ENCODE results near the gene CAPS.

The CAPS gene

GRCh38 chr19:5925830-5926427, 11.9 kb downstream of the CAPS start:
- H3K4me3 ChIP-seq (ENCODE audit: low read depth, low read length): no peak overlapping the region
- no peak for DNase-seq (ENCODE audit: low read depth)
- TF ChIP-seq CTCF (conservative IDR thresholded peaks at IDR 0.05; ENCODE audit: low read depth, low read length): no peak

- no peak overlapping the region for H3K4me3 ChIP-seq (ENCODE audit: low read depth, low read length)
- peak; percentile 67 for DNase-seq (ENCODE audit: low read depth)
- TF ChIP-seq CTCF (conservative IDR thresholded peaks at IDR 0.05; ENCODE audit: low read depth, low read length): no peak
Measured at GRCh38 chr19:5926641-5927440, 12.8 kb downstream of the CAPS start.

- DNase-seq (ENCODE audit: low read depth): no peak
- H3K4me3 ChIP-seq (ENCODE audit: low read depth, low read length): no peak overlapping the region
- TF ChIP-seq CTCF (conservative IDR thresholded peaks at IDR 0.05; ENCODE audit: low read depth, low read length): no peak
Measured at GRCh38 chr19:5927441-5927821, 13.4 kb downstream of the CAPS start.

- no peak for TF ChIP-seq CTCF (conservative IDR thresholded peaks at IDR 0.05; ENCODE audit: low read depth, low read length)
- no peak overlapping the region for H3K4me3 ChIP-seq (ENCODE audit: low read depth, low read length)
- no peak for DNase-seq (ENCODE audit: low read depth)
Measured at GRCh38 chr19:5929179-5929578, 15.1 kb downstream of the CAPS start.

GRCh38 chr19:5929625-5930024, 15.6 kb downstream of the CAPS start:
- no peak for TF ChIP-seq CTCF (conservative IDR thresholded peaks at IDR 0.05; ENCODE audit: low read depth, low read length)
- no peak for DNase-seq (ENCODE audit: low read depth)
- no peak overlapping the region for H3K4me3 ChIP-seq (ENCODE audit: low read depth, low read length)

- no peak for TF ChIP-seq CTCF (conservative IDR thresholded peaks at IDR 0.05; ENCODE audit: low read depth, low read length)
- no peak overlapping the region for H3K4me3 ChIP-seq (ENCODE audit: low read depth, low read length)
- DNase-seq (ENCODE audit: low read depth): no peak
Measured at GRCh38 chr19:5931251-5931650, 17.2 kb downstream of the CAPS start.

GRCh38 chr19:5932146-5932545, 18.1 kb downstream of the CAPS start:
- no peak for DNase-seq (ENCODE audit: low read depth)
- H3K4me3 ChIP-seq (ENCODE audit: low read depth, low read length): no peak overlapping the region
- TF ChIP-seq CTCF (conservative IDR thresholded peaks at IDR 0.05; ENCODE audit: low read depth, low read length): no peak
